GM12874 (cell line): ENCODE results near the gene MICOS13.
A peak's percentile ranks its signal among the peaks of the same experiment; 100 is the strongest.

Experiments used
- CTCF ChIP-seq: IDR thresholded peaks from 2 replicates; pipeline ENCODE4 v1.5.1; 2011; ENCODE audit warnings: low read depth, mild to moderate bottlenecking, control low read depth, low read length, moderate library complexity; ENCODE audit not compliant: insufficient read depth

The MICOS13 gene

GRCh38 chr19:5680437-5681368 lies at the start of gene MICOS13, which contains the start of gene HSD11B1L:
MICOS13 (minus strand) TSS chr19:5680516; CDS start chr19:5680486, 30 bp downstream.
HSD11B1L (plus strand) TSS chr19:5681027; CDS start chr19:5684833, 3,806 bp downstream.
- no peak for TF ChIP-seq CTCF

- no peak for TF ChIP-seq CTCF
Observed at GRCh38 chr19:5727453-5728050, 47.2 kb upstream of the MICOS13 start.

GRCh38 chr19:5719961-5720790 lies 39.9 kb upstream of the MICOS13 start, which contains the start of the genes CATSPERD and LONP1:
CATSPERD (plus strand) TSS chr19:5720637; CDS start chr19:5720738, 101 bp downstream.
LONP1 (minus strand) TSS chr19:5720146; CDS start chr19:5720132, 14 bp downstream.
- TF ChIP-seq CTCF: peak; percentile 99

GRCh38 chr19:5719274-5719960 lies 39.1 kb upstream of the MICOS13 start:
- TF ChIP-seq CTCF: no peak

GRCh38 chr19:5718579-5719273 lies 38.4 kb upstream of the MICOS13 start:
- no peak for TF ChIP-seq CTCF

- TF ChIP-seq CTCF: no peak
Observed at GRCh38 chr19:5718037-5718578, 37.8 kb upstream of the MICOS13 start.
